Karpas-422 (cell line): Measurements from ENCODE around the gene RAD51. TPM values are rescaled to one million over a fixed set of nuclear protein-coding genes. Genes with fewer than 3 reads are reported as not detected.

ENCODE experiments used
- DNase-seq: peaks from one replicate; pipeline ENCODE4 v3.0.0-alpha.2; 2015
- H2AFZ ChIP-seq: fragments of 200-600 bp; sonication (generic); 2 replicates; pipeline ENCODE4 v1.6.1; 2014; ENCODE audit warnings: antibody characterized with exemption, low read length, mixed read lengths
- H3K27ac ChIP-seq: fragments of 200-600 bp; sonication (generic); 2 replicates; pipeline ENCODE4 v1.5.1; 2014; ENCODE audit warnings: mild to moderate bottlenecking, low read length, moderate library complexity
- H3K27me3 ChIP-seq: fragments of 200-600 bp; sonication (generic); 2 replicates; pipeline ENCODE4 v1.6.1; 2014; ENCODE audit warnings: low read length, mixed read lengths
- H3K36me3 ChIP-seq: fragments of 200-600 bp; sonication (generic); 2 replicates; pipeline ENCODE4 v1.6.1; 2014; ENCODE audit warnings: low read length, mixed read lengths; ENCODE audit not compliant: insufficient read depth
- H3K4me1 ChIP-seq: fragments of 200-600 bp; sonication (generic); 2 replicates; pipeline ENCODE4 v1.6.1; 2014; ENCODE audit warnings: mild to moderate bottlenecking, low read length, mixed read lengths
- H3K4me2 ChIP-seq: fragments of 200-600 bp; sonication (generic); 2 replicates; pipeline ENCODE4 v1.6.1; 2014; ENCODE audit warnings: low read length, low read depth, mild to moderate bottlenecking; ENCODE audit not compliant: poor library complexity, severe bottlenecking
- H3K4me3 ChIP-seq: fragments of 200-600 bp; sonication (generic); 2 replicates; pipeline ENCODE4 v1.5.1; 2014; ENCODE audit warnings: mild to moderate bottlenecking, antibody characterized with exemption, low read length, mixed read lengths
- H3K79me2 ChIP-seq: fragments of 200-600 bp; sonication (generic); 2 replicates; pipeline ENCODE4 v1.6.1; 2014; ENCODE audit warnings: mild to moderate bottlenecking, low read length, mixed read lengths
- H3K9ac ChIP-seq: fragments of 200-600 bp; sonication (generic); 2 replicates; pipeline ENCODE4 v1.6.0; 2014; ENCODE audit warnings: low read length
- H3K9me2 ChIP-seq: fragments of 200-600 bp; sonication (generic), shearing (Covaris generic); replicated peaks from 2 replicates; pipeline ENCODE4 v1.6.0; 2014; ENCODE audit warnings: mild to moderate bottlenecking, low read length, moderate library complexity; ENCODE audit not compliant: insufficient read depth
- H3K9me3 ChIP-seq: fragments of 300-700, 200-600 bp; sonication (generic); 2 replicates; pipeline ENCODE4 v1.6.1; 2014; ENCODE audit warnings: low read length, mixed read lengths
- H4K20me1 ChIP-seq: fragments of 200-600 bp; sonication (generic); 2 replicates; pipeline ENCODE4 v1.6.1; 2014; ENCODE audit warnings: mild to moderate bottlenecking, antibody characterized with exemption, low read length, low read depth; ENCODE audit not compliant: insufficient read depth
- total RNA-seq: library from RNA; depleted of rRNA; stranded (reverse); fragments of >200 nt; shearing (Covaris generic); gene quantifications from 2 replicates; pipeline ENCODE4 v1.2.3, GENCODE V29; 2014; ENCODE audit warnings: low replicate concordance

RAD51 gene
- total RNA-seq, 1 experiment from 2014 or later: 8.6 TPM

- Histone ChIP-seq H3K36me3 (peaks cover 5% of the 10 kb centered on the region; the same call in 1 of the 2 replicates), H3K4me1 (peaks cover 17% of the 10 kb centered on the region), H3K9ac (no peak overlapping the region)
These were observed 49.8 kb downstream of the RAD51 start for GRCh38 chr15:40744815-40745152.

DNA sequence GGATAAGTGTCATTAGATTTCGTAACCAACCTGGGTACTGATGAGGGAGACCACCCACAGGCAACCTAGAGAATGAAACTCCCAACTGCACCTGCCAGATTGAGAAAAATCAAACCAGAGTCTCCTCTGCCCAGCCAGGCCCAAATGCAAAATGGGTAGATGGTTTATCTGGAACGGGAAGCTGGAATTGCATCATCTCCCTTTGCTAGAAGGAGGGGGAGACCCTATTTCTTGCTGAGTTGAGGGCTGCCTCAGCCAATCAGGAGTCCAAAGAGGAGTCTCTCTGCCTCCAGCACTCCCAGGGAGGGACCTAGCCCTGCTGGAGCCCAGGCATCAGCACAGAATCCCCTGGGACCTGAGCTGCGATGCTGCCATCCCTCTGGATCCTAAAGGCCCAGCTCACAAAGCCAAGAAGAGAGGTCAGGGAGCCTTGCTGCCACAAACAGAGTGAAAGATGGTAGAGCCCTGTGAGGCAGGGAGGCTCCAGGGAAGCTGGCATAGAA lies 52.0 kb downstream of the RAD51 start:
- peaks cover 17% of the 10 kb centered on the region for H3K4me1 ChIP-seq
- H3K79me2 ChIP-seq: peaks cover 11% of the 10 kb centered on the region
- no peak overlapping the region for H2AFZ ChIP-seq
- H4K20me1 ChIP-seq: no peaks in the 10 kb centered on the region
- H3K27me3 ChIP-seq: no peaks in the 10 kb centered on the region
- peak overlapping the region; percentile 56 for H3K27ac ChIP-seq
- peak overlapping the region; percentile 21; the same call in 1 of the 2 replicates for H3K9ac ChIP-seq
- no peak overlapping the region for H3K4me3 ChIP-seq
- DNase-seq: no peak
- no peaks in the 10 kb centered on the region for H3K9me2 ChIP-seq
- no peaks in the 10 kb centered on the region for H3K9me3 ChIP-seq
- peaks cover 5% of the 10 kb centered on the region; the same call in 1 of the 2 replicates for H3K36me3 ChIP-seq
- no peak overlapping the region for H3K4me2 ChIP-seq

More at GRCh38 chr15:40744815-40745152, 49.8 kb downstream of the RAD51 start:
- Histone ChIP-seq H3K9me3 (no peaks in the 10 kb centered on the region), H4K20me1 (no peaks in the 10 kb centered on the region), H3K4me3 (no peak overlapping the region), H3K79me2 (no peaks in the 10 kb centered on the region), H3K4me2 (no peak overlapping the region), H3K27ac (no peak overlapping the region), H2AFZ (no peak overlapping the region), H3K9me2 (no peaks in the 10 kb centered on the region), H3K27me3 (no peaks in the 10 kb centered on the region)
- DNase-seq: no peak

GRCh38 chr15:40747685-40748631 lies 53.0 kb downstream of the RAD51 start:
- peak overlapping the region; percentile 56 for H3K27ac ChIP-seq
- peaks cover 21% of the 10 kb centered on the region for H3K79me2 ChIP-seq
- H3K9ac ChIP-seq: 0 out of 2 replicates have a peak overlapping the region, but pooled peaks have one; percentile 21
- peaks cover 5% of the 10 kb centered on the region; the same call in 1 of the 2 replicates for H3K36me3 ChIP-seq
- peaks cover 26% of the 10 kb centered on the region for H3K4me1 ChIP-seq
- no peaks in the 10 kb centered on the region for H4K20me1 ChIP-seq
- DNase-seq: no peak
- H2AFZ ChIP-seq: no peak overlapping the region
- no peak overlapping the region for H3K4me3 ChIP-seq
- no peaks in the 10 kb centered on the region for H3K9me2 ChIP-seq
- H3K4me2 ChIP-seq: no peak overlapping the region
- no peaks in the 10 kb centered on the region for H3K9me3 ChIP-seq
- H3K27me3 ChIP-seq: no peaks in the 10 kb centered on the region

- no peaks in the 10 kb centered on the region for H3K9me3 ChIP-seq
- peaks cover 5% of the 10 kb centered on the region; the same call in 1 of the 2 replicates for H3K36me3 ChIP-seq
- H4K20me1 ChIP-seq: no peaks in the 10 kb centered on the region
- no peak overlapping the region for H3K9ac ChIP-seq
- peaks cover 33% of the 10 kb centered on the region for H3K79me2 ChIP-seq
- H3K4me2 ChIP-seq: no peak overlapping the region
- no peak overlapping the region for H3K4me3 ChIP-seq
- no peak overlapping the region for H2AFZ ChIP-seq
- DNase-seq: no peak
- H3K4me1 ChIP-seq: peaks cover 38% of the 10 kb centered on the region
- no peak overlapping the region for H3K27ac ChIP-seq
- no peaks in the 10 kb centered on the region for H3K9me2 ChIP-seq
- H3K27me3 ChIP-seq: no peaks in the 10 kb centered on the region
These were observed 54.2 kb downstream of the RAD51 start for GRCh38 chr15:40749151-40749630.

- H3K79me2 ChIP-seq: peaks cover 41% of the 10 kb centered on the region
- no peaks in the 10 kb centered on the region for H4K20me1 ChIP-seq
- H3K27ac ChIP-seq: no peak overlapping the region
- DNase-seq: no peak
- peaks cover 5% of the 10 kb centered on the region; the same call in 1 of the 2 replicates for H3K36me3 ChIP-seq
- H3K9ac ChIP-seq: no peak overlapping the region
- H3K4me1 ChIP-seq: peaks cover 42% of the 10 kb centered on the region
- H3K4me2 ChIP-seq: no peak overlapping the region
- no peak overlapping the region for H2AFZ ChIP-seq
- H3K9me2 ChIP-seq: no peaks in the 10 kb centered on the region
- H3K9me3 ChIP-seq: no peaks in the 10 kb centered on the region
- H3K27me3 ChIP-seq: no peaks in the 10 kb centered on the region
- no peak overlapping the region for H3K4me3 ChIP-seq
These were observed 55.9 kb downstream of the RAD51 start for GRCh38 chr15:40750885-40751284.

DNA sequence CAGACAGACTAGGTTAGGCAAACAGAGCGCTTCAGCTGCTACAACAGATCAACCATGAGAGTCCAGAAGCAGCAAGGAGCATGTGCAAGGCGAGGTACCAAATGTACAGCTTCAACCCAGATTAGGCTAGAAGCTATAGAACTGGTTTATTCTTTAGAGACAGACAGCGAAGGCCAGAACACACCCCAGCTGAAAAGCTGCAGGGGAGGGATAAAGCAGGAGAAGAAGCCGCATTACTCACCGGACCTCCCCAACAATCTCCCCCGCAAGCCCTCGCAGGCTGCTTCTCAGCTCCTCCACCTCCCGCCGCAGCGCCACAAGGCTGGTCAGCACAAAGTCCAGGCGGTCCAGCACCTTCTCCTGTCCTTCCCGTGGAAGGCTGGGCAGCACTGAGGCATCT lies 56.8 kb downstream of the RAD51 start:
- Histone ChIP-seq H4K20me1 (no peaks in the 10 kb centered on the region), H3K4me2 (no peak overlapping the region), H2AFZ (no peak overlapping the region), H3K79me2 (peaks cover 41% of the 10 kb centered on the region), H3K9me3 (no peaks in the 10 kb centered on the region), H3K27ac (no peak overlapping the region), H3K36me3 (peaks cover 5% of the 10 kb centered on the region; the same call in 1 of the 2 replicates), H3K9me2 (no peaks in the 10 kb centered on the region), H3K9ac (no peak overlapping the region), H3K4me1 (peaks cover 41% of the 10 kb centered on the region), H3K27me3 (no peaks in the 10 kb centered on the region), H3K4me3 (no peak overlapping the region)
- no peak for DNase-seq

DNA sequence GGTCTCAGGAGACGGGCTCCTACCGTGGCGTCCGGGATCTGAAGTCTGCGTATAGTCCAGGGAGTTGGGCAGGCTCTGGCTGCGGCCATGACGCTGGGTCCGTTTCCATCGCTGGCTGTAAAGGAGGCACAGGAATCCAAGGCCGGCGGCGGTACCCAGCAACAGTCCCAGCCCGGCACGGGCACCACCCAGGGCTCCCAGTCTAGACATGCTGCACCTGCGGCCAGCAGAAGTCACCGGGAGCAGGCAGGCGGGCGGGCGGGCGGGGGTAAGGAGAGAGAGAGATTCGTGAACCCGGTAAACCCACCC lies 59.6 kb downstream of the RAD51 start:
- Histone ChIP-seq H3K9me2 (no peaks in the 10 kb centered on the region), H3K36me3 (no peaks in the 10 kb centered on the region), H3K4me1 (peaks cover 35% of the 10 kb centered on the region), H4K20me1 (no peaks in the 10 kb centered on the region), H3K4me3 (peak overlapping the region; percentile 96), H3K9me3 (no peaks in the 10 kb centered on the region), H3K4me2 (peak overlapping the region; percentile 73), H3K27ac (no peak overlapping the region), H3K79me2 (peaks cover 41% of the 10 kb centered on the region), H3K27me3 (no peaks in the 10 kb centered on the region), H3K9ac (peak overlapping the region; percentile 87), H2AFZ (no peak overlapping the region; the same call in 1 of the 2 replicates)
- DNase-seq: no peak
